ENCODE results near the gene FEZF2. TPM values are rescaled to one million over a fixed set of nuclear protein-coding genes. Genes with fewer than 3 reads are reported as not detected.
A peak's percentile ranks its signal among the peaks of the same experiment; 100 is the strongest.

FEZF2 gene
- not detected for polyA plus RNA-seq

DNA sequence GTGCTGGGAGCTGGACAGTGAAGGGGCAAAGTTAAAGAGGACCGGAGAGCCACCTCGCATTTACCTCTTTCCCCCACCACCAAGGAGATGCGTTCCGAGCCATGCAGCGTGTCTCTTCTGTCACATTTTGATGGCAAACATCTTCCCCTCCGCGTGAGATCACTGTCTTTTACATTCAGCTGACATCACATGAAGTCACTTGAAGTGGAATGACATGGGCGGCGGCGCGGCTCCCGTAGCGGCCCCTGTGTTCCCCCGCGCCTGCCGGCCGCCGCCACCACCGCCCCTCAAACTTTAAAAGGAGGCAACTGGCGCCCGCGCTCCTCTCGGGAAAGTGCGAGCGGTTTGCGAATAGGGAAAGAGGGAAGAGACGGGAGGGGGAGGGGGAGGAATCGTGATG is at the start of gene FEZF2:
Gene FEZF2, minus strand, starts transcription at position 336 of the 400 bp plus-strand sequence. CDS start 682 bp downstream, outside the sequence.
- H3K4me3 ChIP-seq (ENCODE audit: low read depth in 1 of 2, low read length in 2 of 2), result peak within 1 kb of the TSS in 1 of 2 donors; percentile 18
- H3K36me3 ChIP-seq (ENCODE audit: control insufficient read depth in 2 of 2, insufficient read depth in 2 of 2, low read length in 1 of 2), result no peaks in the 10 kb centered on the region
- H3K27ac ChIP-seq (ENCODE audit: low read depth in 2 of 2, low read length in 1 of 2), result no peak within 1 kb of the TSS
- peaks cover 37 to 57% of the 10 kb centered on the region in 2 donors for H3K27me3 ChIP-seq (ENCODE audit: control insufficient read depth in 1 of 2, insufficient read depth in 2 of 2, low read length in 2 of 2)
- WGBS, 2 donors, result 3 to 5% methylated on average over 28 of the region's 28 CpGs
- peaks cover 4 to 10% of the 10 kb centered on the region in 2 donors for H3K4me1 ChIP-seq (ENCODE audit: control insufficient read depth in 2 of 2, insufficient read depth in 2 of 2, low read length in 1 of 2)
- H3K9me3 ChIP-seq (ENCODE audit: control insufficient read depth in 2 of 2, insufficient read depth in 1 of 2, low read depth in 1 of 2, low read length in 1 of 2), result peaks cover 0 to 6% of the 10 kb centered on the region in 2 donors

DNA sequence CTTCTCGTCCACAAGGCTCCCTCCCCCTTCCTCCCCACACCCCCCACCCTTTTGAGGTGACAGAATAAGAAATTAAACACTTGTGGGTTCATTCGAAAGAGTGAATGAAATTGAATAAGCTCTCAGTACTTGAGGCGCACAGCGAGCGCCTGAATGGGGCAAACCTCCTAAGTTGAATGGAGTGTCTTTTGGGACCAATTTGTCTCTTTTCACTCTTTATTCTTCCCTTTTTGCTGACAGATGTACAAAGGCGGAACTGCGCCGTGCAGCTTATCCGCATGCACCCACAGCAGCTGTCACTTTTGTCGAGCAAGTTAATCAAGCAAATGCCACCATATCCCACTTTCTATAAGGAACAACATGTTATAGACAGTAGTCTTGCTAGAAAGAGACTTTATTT is 47.9 kb upstream of the FEZF2 start:
- Histone ChIP-seq H3K9me3 (ENCODE audit: control insufficient read depth in 2 of 2, insufficient read depth in 1 of 2, low read depth in 1 of 2, low read length in 1 of 2) (no peaks in the 10 kb centered on the region), H3K27me3 (ENCODE audit: control insufficient read depth in 1 of 2, insufficient read depth in 2 of 2, low read length in 2 of 2) (no peaks in the 10 kb centered on the region), H3K4me1 (ENCODE audit: control insufficient read depth in 2 of 2, insufficient read depth in 2 of 2, low read length in 1 of 2) (no peaks in the 10 kb centered on the region), H3K36me3 (ENCODE audit: control insufficient read depth in 2 of 2, insufficient read depth in 2 of 2, low read length in 1 of 2) (no peaks in the 10 kb centered on the region), H3K4me3 (ENCODE audit: low read depth in 1 of 2, low read length in 2 of 2) (no peak overlapping the region), H3K27ac (ENCODE audit: low read depth in 2 of 2, low read length in 1 of 2) (no peak overlapping the region)
- 80 to 81% methylated on average over 10 of the region's 10 CpGs for WGBS, 2 donors

DNA sequence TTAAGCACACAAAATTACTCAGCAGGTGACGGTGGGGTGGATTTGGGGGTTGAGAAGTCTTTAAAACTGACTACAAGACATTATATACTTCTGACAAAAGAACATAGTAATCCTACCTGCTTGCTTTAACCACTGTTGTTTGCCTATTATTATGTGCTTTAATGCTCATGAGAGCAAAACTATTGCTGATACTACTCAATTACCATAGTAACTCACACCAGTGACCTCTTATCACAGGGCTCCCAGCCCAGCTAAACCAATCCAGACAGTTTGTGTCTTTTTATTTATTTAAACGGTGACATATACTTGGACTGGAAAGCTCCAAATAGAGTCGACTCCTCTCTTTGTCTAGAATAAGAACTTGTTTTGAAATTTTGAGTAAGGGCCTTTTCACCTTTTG is 42.8 kb upstream of the FEZF2 start:
- Histone ChIP-seq H3K36me3 (ENCODE audit: control insufficient read depth in 2 of 2, insufficient read depth in 2 of 2, low read length in 1 of 2) (no peaks in the 10 kb centered on the region), H3K9me3 (ENCODE audit: control insufficient read depth in 2 of 2, insufficient read depth in 1 of 2, low read depth in 1 of 2, low read length in 1 of 2) (no peaks in the 10 kb centered on the region), H3K4me1 (ENCODE audit: control insufficient read depth in 2 of 2, insufficient read depth in 2 of 2, low read length in 1 of 2) (no peaks in the 10 kb centered on the region), H3K27me3 (ENCODE audit: control insufficient read depth in 1 of 2, insufficient read depth in 2 of 2, low read length in 2 of 2) (no peaks in the 10 kb centered on the region), H3K4me3 (ENCODE audit: low read depth in 1 of 2, low read length in 2 of 2) (no peak overlapping the region), H3K27ac (ENCODE audit: low read depth in 2 of 2, low read length in 1 of 2) (no peak overlapping the region)
- 36 to 45% methylated on average over 3 of the region's 3 CpGs for WGBS, 2 donors

DNA sequence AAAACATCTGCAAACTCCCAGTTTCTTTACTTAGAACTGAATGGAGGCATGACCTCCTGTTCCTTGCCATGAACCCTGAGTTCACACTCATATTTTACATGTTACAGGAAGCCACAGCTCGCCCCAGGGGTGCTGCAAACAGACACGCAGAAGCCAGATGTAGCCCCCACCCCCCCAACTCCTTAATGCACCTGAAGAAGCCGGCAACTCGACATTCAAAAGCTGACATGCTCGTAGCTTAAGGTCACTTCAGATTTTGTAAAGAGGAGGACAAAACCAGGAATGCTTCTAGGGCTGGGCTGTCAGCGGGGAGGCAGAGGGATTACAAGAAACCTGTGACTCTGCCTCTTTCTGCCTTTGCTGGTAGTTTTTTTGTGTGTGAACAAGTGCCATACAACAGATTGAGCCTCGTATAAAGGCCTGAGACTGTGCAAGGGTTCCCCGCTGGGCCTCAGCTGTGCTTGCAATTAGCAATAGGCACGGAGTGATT is 42.0 kb upstream of the FEZF2 start:
- H3K4me1 ChIP-seq (ENCODE audit: control insufficient read depth in 2 of 2, insufficient read depth in 2 of 2, low read length in 1 of 2), result no peaks in the 10 kb centered on the region
- no peaks in the 10 kb centered on the region for H3K36me3 ChIP-seq (ENCODE audit: control insufficient read depth in 2 of 2, insufficient read depth in 2 of 2, low read length in 1 of 2)
- peaks cover 0 to 2% of the 10 kb centered on the region in 2 donors for H3K27me3 ChIP-seq (ENCODE audit: control insufficient read depth in 1 of 2, insufficient read depth in 2 of 2, low read length in 2 of 2)
- WGBS, 2 donors, result 55 to 58% methylated on average over 9 of the region's 9 CpGs
- no peaks in the 10 kb centered on the region for H3K9me3 ChIP-seq (ENCODE audit: control insufficient read depth in 2 of 2, insufficient read depth in 1 of 2, low read depth in 1 of 2, low read length in 1 of 2)
- H3K4me3 ChIP-seq (ENCODE audit: low read depth in 1 of 2, low read length in 2 of 2), result no peak overlapping the region
- H3K27ac ChIP-seq (ENCODE audit: low read depth in 2 of 2, low read length in 1 of 2), result no peak overlapping the region

DNA sequence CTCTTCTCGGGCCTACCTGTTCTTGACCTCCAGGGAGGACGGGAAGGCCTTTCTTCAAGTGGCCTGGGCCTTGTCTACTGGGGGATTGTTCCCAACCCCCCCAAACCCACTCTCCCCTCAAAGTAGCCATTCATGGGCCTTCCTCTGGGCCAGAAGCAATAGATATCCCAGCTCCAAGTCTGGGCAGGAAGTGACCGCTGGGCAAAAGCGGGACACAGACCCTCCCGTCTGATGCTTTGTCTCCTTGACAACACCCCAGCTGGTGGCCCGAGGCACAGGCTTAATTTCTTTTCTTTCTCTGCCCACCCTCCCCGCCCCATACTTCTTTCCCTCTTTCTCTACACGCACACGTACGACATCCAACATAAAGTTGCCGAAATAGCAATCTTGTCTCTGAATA is 41.4 kb upstream of the FEZF2 start:
- WGBS, 2 donors, result 79 to 83% methylated on average over 11 of the region's 11 CpGs
- Histone ChIP-seq H3K4me1 (ENCODE audit: control insufficient read depth in 2 of 2, insufficient read depth in 2 of 2, low read length in 1 of 2) (no peaks in the 10 kb centered on the region), H3K27ac (ENCODE audit: low read depth in 2 of 2, low read length in 1 of 2) (no peak overlapping the region), H3K27me3 (ENCODE audit: control insufficient read depth in 1 of 2, insufficient read depth in 2 of 2, low read length in 2 of 2) (peaks cover 0 to 3% of the 10 kb centered on the region in 2 donors), H3K9me3 (ENCODE audit: control insufficient read depth in 2 of 2, insufficient read depth in 1 of 2, low read depth in 1 of 2, low read length in 1 of 2) (no peaks in the 10 kb centered on the region), H3K4me3 (ENCODE audit: low read depth in 1 of 2, low read length in 2 of 2) (no peak overlapping the region), H3K36me3 (ENCODE audit: control insufficient read depth in 2 of 2, insufficient read depth in 2 of 2, low read length in 1 of 2) (no peaks in the 10 kb centered on the region)

DNA sequence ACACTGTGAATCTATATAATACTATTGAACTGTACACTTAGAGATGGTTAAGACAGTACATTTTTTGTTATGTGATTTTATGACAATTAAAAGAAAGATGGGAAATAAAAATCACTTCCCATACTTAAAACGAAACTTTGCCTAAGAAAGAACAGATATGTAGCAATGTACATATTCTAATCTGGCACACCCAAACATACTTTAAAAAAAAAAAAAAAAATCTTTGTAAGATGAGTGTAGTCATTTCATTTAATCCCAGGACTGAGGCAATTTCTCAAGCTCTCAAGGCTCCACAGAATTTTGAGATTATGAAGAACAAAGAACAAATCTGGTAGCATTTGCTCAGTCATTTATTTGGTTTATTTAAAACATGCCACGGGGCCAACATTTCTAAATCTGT is 40.3 kb upstream of the FEZF2 start:
- H3K27ac ChIP-seq (ENCODE audit: low read depth in 2 of 2, low read length in 1 of 2), result no peak overlapping the region
- no peaks in the 10 kb centered on the region for H3K36me3 ChIP-seq (ENCODE audit: control insufficient read depth in 2 of 2, insufficient read depth in 2 of 2, low read length in 1 of 2)
- no peak overlapping the region for H3K4me3 ChIP-seq (ENCODE audit: low read depth in 1 of 2, low read length in 2 of 2)
- no peaks in the 10 kb centered on the region for H3K9me3 ChIP-seq (ENCODE audit: control insufficient read depth in 2 of 2, insufficient read depth in 1 of 2, low read depth in 1 of 2, low read length in 1 of 2)
- peaks cover 0 to 3% of the 10 kb centered on the region in 2 donors for H3K27me3 ChIP-seq (ENCODE audit: control insufficient read depth in 1 of 2, insufficient read depth in 2 of 2, low read length in 2 of 2)
- WGBS, 2 donors, result 53 to 63% methylated on average over 2 of the region's 2 CpGs
- no peaks in the 10 kb centered on the region for H3K4me1 ChIP-seq (ENCODE audit: control insufficient read depth in 2 of 2, insufficient read depth in 2 of 2, low read length in 1 of 2)

DNA sequence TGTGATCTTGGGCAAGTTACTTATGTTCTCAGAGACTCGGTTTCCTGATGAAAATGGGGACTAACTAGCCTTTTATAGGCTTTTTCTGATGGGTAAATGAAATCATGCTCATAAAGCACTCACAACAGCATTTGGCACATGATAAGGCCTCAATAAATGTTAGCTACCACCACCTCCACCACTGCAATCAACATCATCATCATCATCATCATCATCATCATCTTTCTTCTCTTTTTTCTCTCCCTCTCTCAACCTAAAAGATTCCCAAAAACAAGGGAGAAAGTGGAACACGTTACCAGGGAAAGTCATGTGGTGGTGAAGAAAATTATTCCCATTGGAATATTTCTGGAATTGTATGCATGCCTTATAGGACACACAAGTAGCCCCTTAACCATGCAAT is 33.6 kb upstream of the FEZF2 start:
- H3K4me3 ChIP-seq (ENCODE audit: low read depth in 1 of 2, low read length in 2 of 2), result no peak overlapping the region
- H3K36me3 ChIP-seq (ENCODE audit: control insufficient read depth in 2 of 2, insufficient read depth in 2 of 2, low read length in 1 of 2), result no peaks in the 10 kb centered on the region
- H3K27ac ChIP-seq (ENCODE audit: low read depth in 2 of 2, low read length in 1 of 2), result no peak overlapping the region
- 76 to 78% methylated on average over 2 of the region's 2 CpGs for WGBS, 2 donors
- H3K9me3 ChIP-seq (ENCODE audit: control insufficient read depth in 2 of 2, insufficient read depth in 1 of 2, low read depth in 1 of 2, low read length in 1 of 2), result no peaks in the 10 kb centered on the region
- peaks cover 0 to 8% of the 10 kb centered on the region in 2 donors for H3K27me3 ChIP-seq (ENCODE audit: control insufficient read depth in 1 of 2, insufficient read depth in 2 of 2, low read length in 2 of 2)
- H3K4me1 ChIP-seq (ENCODE audit: control insufficient read depth in 2 of 2, insufficient read depth in 2 of 2, low read length in 1 of 2), result no peaks in the 10 kb centered on the region

DNA sequence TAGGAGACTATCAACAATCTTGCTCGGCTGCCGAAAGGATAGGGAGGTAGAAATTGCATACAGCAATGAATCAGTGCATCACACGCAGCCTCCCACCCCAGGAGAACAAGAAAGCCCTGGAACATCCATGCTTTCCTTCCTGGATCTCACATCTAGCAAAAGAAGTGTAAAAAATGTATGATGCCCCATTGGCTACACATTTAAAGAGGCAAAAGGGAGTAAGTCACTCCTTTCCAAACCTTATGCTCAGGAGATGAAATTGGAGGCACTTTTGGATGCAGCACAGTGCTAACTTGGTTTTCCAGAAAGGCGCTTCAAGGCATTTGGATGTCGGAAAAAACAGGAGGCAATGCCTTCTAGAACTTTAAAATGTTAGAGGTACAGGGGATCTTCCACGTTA is 32.2 kb upstream of the FEZF2 start:
- no peak overlapping the region for H3K27ac ChIP-seq (ENCODE audit: low read depth in 2 of 2, low read length in 1 of 2)

DNA sequence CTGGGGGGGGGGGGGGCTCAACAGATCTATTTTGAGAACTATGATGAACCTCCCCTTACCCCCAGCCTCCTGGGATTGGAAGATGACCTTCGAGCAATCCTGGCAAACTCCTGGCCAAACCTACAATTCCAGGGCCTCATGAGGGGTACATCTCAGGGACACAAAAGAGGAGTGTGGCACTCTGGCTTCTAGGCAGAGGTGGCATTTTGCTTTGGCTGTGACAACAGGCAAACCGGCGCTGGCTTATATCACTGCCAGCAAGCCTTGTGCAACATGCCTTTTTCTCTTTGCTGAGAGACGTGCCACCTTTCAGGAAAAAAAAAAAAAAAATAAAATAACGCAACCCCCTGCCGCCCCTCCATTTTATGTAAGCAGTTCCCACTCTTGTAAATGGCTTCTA is 31.8 kb upstream of the FEZF2 start:
- WGBS, 2 donors, result 87 to 91% methylated on average over 6 of the region's 6 CpGs

More for the DNA sequence above, 32.2 kb upstream of the FEZF2 start:
- H3K9me3 ChIP-seq (ENCODE audit: control insufficient read depth in 2 of 2, insufficient read depth in 1 of 2, low read depth in 1 of 2, low read length in 1 of 2), result no peaks in the 10 kb centered on the region
- H3K27me3 ChIP-seq (ENCODE audit: control insufficient read depth in 1 of 2, insufficient read depth in 2 of 2, low read length in 2 of 2), result peaks cover 0 to 8% of the 10 kb centered on the region in 2 donors
- WGBS, 2 donors, result 85 to 91% methylated on average over 6 of the region's 6 CpGs
- H3K36me3 ChIP-seq (ENCODE audit: control insufficient read depth in 2 of 2, insufficient read depth in 2 of 2, low read length in 1 of 2), result no peaks in the 10 kb centered on the region
- H3K4me3 ChIP-seq (ENCODE audit: low read depth in 1 of 2, low read length in 2 of 2), result no peak overlapping the region
- no peaks in the 10 kb centered on the region for H3K4me1 ChIP-seq (ENCODE audit: control insufficient read depth in 2 of 2, insufficient read depth in 2 of 2, low read length in 1 of 2)

DNA sequence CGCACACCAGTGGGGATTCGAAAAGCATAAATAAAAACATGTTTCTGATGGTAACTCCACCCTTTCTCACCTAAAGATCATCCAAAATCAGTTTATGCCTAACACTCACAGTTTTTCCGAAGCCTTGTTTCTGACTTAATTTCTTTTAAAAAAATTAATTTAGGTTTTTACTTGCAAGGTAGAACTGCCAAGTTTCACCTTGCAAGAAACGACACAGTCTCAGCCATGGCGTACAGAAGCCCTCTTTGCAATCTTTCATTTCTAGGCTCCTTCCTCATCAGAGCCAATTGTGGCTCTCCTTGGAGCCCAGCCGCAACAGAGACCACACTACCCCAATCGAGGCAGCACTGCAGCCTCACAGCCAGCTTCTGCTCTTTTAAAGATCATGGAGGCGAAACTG is 31.0 kb upstream of the FEZF2 start:
- H3K36me3 ChIP-seq (ENCODE audit: control insufficient read depth in 2 of 2, insufficient read depth in 2 of 2, low read length in 1 of 2), result no peaks in the 10 kb centered on the region
- no peaks in the 10 kb centered on the region for H3K9me3 ChIP-seq (ENCODE audit: control insufficient read depth in 2 of 2, insufficient read depth in 1 of 2, low read depth in 1 of 2, low read length in 1 of 2)
- H3K4me3 ChIP-seq (ENCODE audit: low read depth in 1 of 2, low read length in 2 of 2), result no peak overlapping the region
- 81 to 83% methylated on average over 8 of the region's 8 CpGs for WGBS, 2 donors
- no peak overlapping the region for H3K27ac ChIP-seq (ENCODE audit: low read depth in 2 of 2, low read length in 1 of 2)
- no peaks in the 10 kb centered on the region for H3K4me1 ChIP-seq (ENCODE audit: control insufficient read depth in 2 of 2, insufficient read depth in 2 of 2, low read length in 1 of 2)
- peaks cover 0 to 5% of the 10 kb centered on the region in 2 donors for H3K27me3 ChIP-seq (ENCODE audit: control insufficient read depth in 1 of 2, insufficient read depth in 2 of 2, low read length in 2 of 2)

More for the DNA sequence above, 31.8 kb upstream of the FEZF2 start:
- Histone ChIP-seq H3K9me3 (ENCODE audit: control insufficient read depth in 2 of 2, insufficient read depth in 1 of 2, low read depth in 1 of 2, low read length in 1 of 2) (no peaks in the 10 kb centered on the region), H3K36me3 (ENCODE audit: control insufficient read depth in 2 of 2, insufficient read depth in 2 of 2, low read length in 1 of 2) (no peaks in the 10 kb centered on the region), H3K4me3 (ENCODE audit: low read depth in 1 of 2, low read length in 2 of 2) (no peak overlapping the region), H3K27ac (ENCODE audit: low read depth in 2 of 2, low read length in 1 of 2) (no peak overlapping the region), H3K27me3 (ENCODE audit: control insufficient read depth in 1 of 2, insufficient read depth in 2 of 2, low read length in 2 of 2) (peaks cover 0 to 5% of the 10 kb centered on the region in 2 donors), H3K4me1 (ENCODE audit: control insufficient read depth in 2 of 2, insufficient read depth in 2 of 2, low read length in 1 of 2) (no peaks in the 10 kb centered on the region)

Measured in esophagus (tissue), 2 donors.